ENCODE data around the gene MYLK.

The MYLK gene

DNA sequence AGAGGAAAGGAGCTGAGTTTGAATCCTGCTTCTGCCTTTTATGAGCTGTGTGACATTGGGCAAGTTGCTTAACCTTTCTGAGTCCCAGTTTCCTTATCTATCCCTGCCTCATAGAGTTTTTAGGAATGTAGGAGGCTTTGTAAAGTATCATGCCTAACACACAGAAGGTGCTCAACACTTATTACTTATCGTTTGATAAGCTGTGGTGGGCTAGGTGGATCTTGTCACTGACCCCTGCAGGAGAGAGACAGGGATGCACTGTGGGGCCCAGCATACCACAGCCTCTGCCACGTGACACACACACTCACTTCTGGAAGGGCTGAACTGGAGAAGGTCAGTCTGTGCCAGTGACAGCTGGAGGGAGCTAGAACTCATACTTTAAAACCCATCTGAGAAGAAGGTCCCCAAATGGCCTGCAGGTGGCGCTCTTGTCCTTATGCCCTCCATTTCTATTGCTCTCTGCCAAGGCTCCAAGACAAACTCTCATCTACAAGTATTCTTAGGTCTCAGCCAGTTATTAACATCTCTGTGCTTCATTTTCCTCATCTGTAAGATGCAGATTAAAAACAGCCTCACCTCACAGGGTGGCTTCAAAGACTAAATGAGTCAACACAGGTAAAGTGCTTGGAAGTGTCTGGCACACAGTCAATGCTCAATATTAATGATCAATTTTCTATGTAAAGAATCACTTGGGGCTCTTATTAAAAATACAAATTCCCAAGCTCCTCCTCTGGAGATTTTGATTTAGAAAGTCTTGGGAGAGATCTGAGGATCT is 241.8 kb downstream of the MYLK start:
- no peaks in the 10 kb centered on the region for H3K36me3 ChIP-seq (ENCODE audit: control insufficient read depth, low read depth, low read length)
- no peak overlapping the region for H3K9ac ChIP-seq (ENCODE audit: low read length)
- H3K9me3 ChIP-seq (ENCODE audit: control insufficient read depth, low read depth, low read length), result no peaks in the 10 kb centered on the region
- no peak overlapping the region for H3K27ac ChIP-seq (ENCODE audit: low read length)
- peaks cover 13% of the 10 kb centered on the region for H3K4me1 ChIP-seq (ENCODE audit: control insufficient read depth, low read depth, low read length)
- H3K27me3 ChIP-seq (ENCODE audit: control insufficient read depth, insufficient read depth, low read length), result no peaks in the 10 kb centered on the region
- no peak overlapping the region for H3K4me3 ChIP-seq (ENCODE audit: low read length)

DNA sequence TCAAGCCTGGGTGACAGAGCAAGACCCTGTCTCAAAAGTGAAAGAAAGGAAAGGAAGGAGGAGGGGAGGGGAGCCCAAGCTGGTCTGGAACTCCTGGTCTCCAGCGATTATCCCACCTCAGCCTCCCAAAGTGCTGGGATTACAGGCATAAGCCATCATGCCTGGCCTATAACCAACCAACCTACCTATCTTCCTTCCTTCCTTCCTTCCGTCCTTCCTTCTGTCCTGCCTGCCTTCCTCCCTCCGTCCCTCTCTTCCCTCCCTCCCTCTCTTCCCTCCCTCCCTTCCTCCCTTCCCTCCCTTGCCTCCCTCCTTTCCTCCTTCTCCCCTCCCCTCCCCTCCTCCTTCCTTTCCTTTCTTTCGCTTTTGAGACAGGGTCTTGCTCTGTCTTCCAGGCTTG is 242.6 kb downstream of the MYLK start:
- H3K4me3 ChIP-seq (ENCODE audit: low read length), result no peak overlapping the region
- H3K9me3 ChIP-seq (ENCODE audit: control insufficient read depth, low read depth, low read length), result no peaks in the 10 kb centered on the region
- no peak overlapping the region for H3K9ac ChIP-seq (ENCODE audit: low read length)
- H3K27ac ChIP-seq (ENCODE audit: low read length), result no peak overlapping the region
- no peaks in the 10 kb centered on the region for H3K27me3 ChIP-seq (ENCODE audit: control insufficient read depth, insufficient read depth, low read length)
- peaks cover 21% of the 10 kb centered on the region for H3K4me1 ChIP-seq (ENCODE audit: control insufficient read depth, low read depth, low read length)
- H3K36me3 ChIP-seq (ENCODE audit: control insufficient read depth, low read depth, low read length), result no peaks in the 10 kb centered on the region

DNA sequence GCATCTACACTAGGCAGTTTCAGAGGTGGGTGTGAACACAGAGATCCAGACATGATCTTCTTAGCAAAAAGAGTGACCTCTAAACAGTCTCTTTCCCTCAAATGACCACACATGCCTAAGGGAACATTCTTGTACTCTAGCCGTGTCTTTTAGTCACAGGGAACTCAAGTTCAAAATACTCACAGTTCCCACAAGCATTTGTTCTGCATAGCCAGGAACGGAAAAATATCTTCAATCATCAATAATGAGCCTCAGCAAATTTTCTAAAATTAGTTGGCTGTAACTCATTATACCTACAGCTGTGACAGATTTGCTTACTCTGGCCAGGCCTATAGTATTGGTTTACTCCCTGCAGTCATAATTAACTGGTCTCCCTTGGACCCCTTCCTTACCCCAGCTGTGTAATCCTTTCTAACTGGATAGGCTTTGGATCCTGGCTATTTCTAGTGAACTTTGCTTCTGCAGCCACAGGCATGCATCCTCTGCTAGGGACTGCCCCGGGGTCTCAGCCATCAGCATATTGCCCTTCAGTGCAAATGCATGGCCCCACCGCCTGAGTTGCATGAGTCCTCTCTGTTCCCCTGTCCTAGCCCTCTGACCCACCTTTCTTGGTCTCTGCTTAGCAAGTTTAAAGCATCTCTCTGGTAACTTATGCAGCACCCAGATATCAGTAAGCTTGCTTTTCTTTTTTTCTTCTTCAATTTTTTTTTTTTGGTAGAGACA is 243.2 kb downstream of the MYLK start:
- H3K27ac ChIP-seq (ENCODE audit: low read length), result no peak overlapping the region
- no peak overlapping the region for H3K9ac ChIP-seq (ENCODE audit: low read length)
- no peaks in the 10 kb centered on the region for H3K36me3 ChIP-seq (ENCODE audit: control insufficient read depth, low read depth, low read length)
- no peaks in the 10 kb centered on the region for H3K9me3 ChIP-seq (ENCODE audit: control insufficient read depth, low read depth, low read length)
- H3K4me3 ChIP-seq (ENCODE audit: low read length), result no peak overlapping the region
- no peaks in the 10 kb centered on the region for H3K27me3 ChIP-seq (ENCODE audit: control insufficient read depth, insufficient read depth, low read length)
- H3K4me1 ChIP-seq (ENCODE audit: control insufficient read depth, low read depth, low read length), result peaks cover 26% of the 10 kb centered on the region

DNA sequence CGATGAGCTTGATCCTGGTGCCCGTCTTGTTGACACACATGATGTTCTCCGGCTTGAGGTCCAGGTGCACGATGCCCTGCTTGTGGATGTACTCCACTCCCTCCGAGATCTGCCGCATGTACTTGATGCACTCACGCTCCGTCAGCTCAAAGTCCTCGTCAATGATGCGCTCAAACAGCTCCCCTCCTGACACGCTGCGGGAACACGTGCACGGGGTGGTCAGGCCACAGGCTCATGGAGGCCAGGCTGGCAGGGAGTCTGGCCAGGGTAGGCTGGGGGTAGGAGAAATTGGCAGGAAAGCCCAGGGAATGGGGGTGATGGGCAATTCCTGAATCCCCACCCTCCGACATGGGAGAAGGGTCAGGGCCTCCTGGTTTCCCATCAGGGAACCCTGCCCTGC is 243.8 kb downstream of the MYLK start:
- peaks cover 32% of the 10 kb centered on the region for H3K4me1 ChIP-seq (ENCODE audit: control insufficient read depth, low read depth, low read length)
- no peak overlapping the region for H3K27ac ChIP-seq (ENCODE audit: low read length)
- H3K4me3 ChIP-seq (ENCODE audit: low read length), result no peak overlapping the region
- H3K9ac ChIP-seq (ENCODE audit: low read length), result no peak overlapping the region
- no peaks in the 10 kb centered on the region for H3K36me3 ChIP-seq (ENCODE audit: control insufficient read depth, low read depth, low read length)
- H3K9me3 ChIP-seq (ENCODE audit: control insufficient read depth, low read depth, low read length), result no peaks in the 10 kb centered on the region
- no peaks in the 10 kb centered on the region for H3K27me3 ChIP-seq (ENCODE audit: control insufficient read depth, insufficient read depth, low read length)

DNA sequence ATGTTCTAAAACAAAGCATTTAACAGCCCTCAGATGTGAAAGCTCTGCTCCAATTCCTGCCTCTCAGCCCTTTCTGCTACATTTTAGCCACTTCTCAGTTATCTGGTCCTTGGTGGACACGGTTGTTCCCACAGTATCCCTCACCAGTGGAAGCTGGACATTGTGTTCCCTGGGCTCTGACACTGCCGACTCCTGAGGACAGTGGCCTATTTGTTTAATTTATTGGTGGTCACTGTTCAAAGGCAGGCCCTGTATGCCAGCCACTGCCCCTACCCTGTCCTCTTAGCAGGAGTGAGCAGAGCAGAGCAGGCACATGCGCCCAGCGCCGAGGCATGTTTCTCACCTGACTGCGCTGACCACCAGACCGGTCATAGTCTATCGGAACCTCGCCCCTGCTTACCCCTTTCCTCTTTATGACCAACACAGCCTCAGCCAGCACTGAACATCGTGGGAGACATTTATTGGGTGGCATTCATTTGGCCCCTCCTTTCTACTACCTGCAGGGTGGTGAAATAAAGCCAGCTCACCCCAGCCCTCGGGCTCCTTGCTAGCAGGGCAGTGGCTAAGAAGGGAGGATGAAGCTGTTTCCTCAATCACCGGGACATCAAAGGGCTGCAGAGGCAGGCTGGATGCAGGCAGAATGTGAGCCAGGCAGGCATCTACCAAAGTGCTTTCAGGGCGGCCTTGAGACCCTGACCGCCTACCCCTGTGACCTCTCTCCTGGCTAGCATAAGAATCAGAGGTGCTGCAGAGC is 245.0 kb downstream of the MYLK start:
- Histone ChIP-seq H3K4me1 (ENCODE audit: control insufficient read depth, low read depth, low read length) (peaks cover 43% of the 10 kb centered on the region), H3K27me3 (ENCODE audit: control insufficient read depth, insufficient read depth, low read length) (no peaks in the 10 kb centered on the region), H3K4me3 (ENCODE audit: low read length) (no peak overlapping the region), H3K9me3 (ENCODE audit: control insufficient read depth, low read depth, low read length) (no peaks in the 10 kb centered on the region), H3K36me3 (ENCODE audit: control insufficient read depth, low read depth, low read length) (no peaks in the 10 kb centered on the region), H3K9ac (ENCODE audit: low read length) (no peak overlapping the region), H3K27ac (ENCODE audit: low read length) (no peak overlapping the region)

DNA sequence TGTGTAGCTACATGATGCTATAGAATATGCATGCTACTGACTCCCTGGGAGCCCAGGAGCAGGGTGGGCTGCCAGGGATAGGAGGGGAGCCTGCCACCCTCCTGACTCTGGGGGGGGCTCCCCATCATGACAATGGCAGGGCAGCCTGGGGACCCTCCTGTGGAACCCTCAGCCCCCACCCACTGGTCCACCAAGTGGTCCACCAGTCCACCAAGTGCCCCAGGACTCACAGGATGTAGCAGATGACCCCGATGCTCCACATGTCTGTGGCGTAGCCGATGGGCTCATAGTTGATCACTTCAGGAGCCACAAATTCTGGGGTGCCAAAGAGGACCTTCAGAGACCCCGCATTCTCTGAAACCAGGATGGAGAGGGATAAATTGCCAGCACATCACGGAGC is 246.3 kb downstream of the MYLK start:
- Histone ChIP-seq H3K9ac (ENCODE audit: low read length) (no peak overlapping the region), H3K4me1 (ENCODE audit: control insufficient read depth, low read depth, low read length) (peaks cover 43% of the 10 kb centered on the region), H3K4me3 (ENCODE audit: low read length) (no peak overlapping the region), H3K27ac (ENCODE audit: low read length) (no peak overlapping the region), H3K9me3 (ENCODE audit: control insufficient read depth, low read depth, low read length) (no peaks in the 10 kb centered on the region), H3K27me3 (ENCODE audit: control insufficient read depth, insufficient read depth, low read length) (no peaks in the 10 kb centered on the region), H3K36me3 (ENCODE audit: control insufficient read depth, low read depth, low read length) (no peaks in the 10 kb centered on the region)

DNA sequence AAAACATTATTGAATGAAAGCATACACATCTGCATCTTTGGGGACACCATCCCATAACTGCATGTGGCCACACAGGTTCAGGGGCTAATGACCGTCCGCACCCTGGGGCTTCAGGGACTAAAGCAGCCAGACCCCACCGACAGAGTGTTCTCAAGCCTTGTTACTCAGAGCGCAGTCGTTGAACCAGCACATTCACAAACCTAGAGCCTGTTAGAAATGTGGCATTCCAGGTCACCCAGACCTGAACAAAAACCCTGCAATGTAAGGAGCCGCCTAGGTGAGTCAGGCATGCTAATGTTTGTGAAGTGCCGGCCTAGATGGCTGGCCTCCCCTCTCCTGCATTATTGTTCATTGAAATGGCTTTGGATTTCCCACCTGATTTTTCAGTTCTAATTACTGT is 247.0 kb downstream of the MYLK start:
- Histone ChIP-seq H3K36me3 (ENCODE audit: control insufficient read depth, low read depth, low read length) (no peaks in the 10 kb centered on the region), H3K4me1 (ENCODE audit: control insufficient read depth, low read depth, low read length) (peaks cover 49% of the 10 kb centered on the region), H3K9ac (ENCODE audit: low read length) (no peak overlapping the region), H3K4me3 (ENCODE audit: low read length) (no peak overlapping the region), H3K27ac (ENCODE audit: low read length) (no peak overlapping the region), H3K27me3 (ENCODE audit: control insufficient read depth, insufficient read depth, low read length) (no peaks in the 10 kb centered on the region), H3K9me3 (ENCODE audit: control insufficient read depth, low read depth, low read length) (no peaks in the 10 kb centered on the region)

DNA sequence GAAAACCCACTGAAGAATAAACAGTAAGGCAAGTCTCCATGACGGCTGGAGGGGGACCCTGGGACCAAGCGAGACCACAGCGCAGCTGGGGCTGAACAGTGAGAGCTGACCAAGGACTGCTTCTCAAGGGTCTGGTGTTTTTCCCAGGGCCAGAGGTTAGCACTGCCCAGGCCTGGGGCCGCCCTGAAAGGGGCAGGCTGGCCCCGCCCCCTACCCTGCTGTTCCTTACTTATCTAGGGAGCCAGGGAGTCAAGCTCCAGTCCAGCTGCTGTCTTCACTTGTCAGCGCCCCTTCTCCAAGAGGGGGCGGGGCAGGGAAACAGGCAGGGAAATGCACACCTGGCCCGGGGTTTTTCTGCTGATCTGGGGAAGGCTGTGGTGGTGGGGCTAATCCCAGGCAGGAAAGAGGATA is 247.7 kb downstream of the MYLK start:
- no peak overlapping the region for H3K27ac ChIP-seq (ENCODE audit: low read length)

DNA sequence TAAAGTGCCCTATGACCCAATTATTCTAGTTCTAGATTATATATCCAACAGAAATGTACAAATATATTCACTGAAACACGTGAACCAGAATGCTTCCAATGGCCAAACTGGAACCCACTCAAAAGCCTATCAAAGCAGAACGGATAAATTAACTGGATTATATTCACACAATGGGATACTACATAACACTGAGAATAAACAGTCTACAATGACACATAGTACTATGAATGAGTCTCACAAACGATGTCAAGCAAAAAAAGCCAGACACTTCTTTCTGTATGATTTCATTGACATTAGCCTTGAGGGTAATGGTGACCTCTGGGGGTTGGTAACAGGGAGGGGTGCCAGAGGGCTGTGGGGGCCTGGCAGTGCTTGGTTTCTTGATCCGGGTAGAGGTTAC is 248.4 kb downstream of the MYLK start:
- H3K4me3 ChIP-seq (ENCODE audit: low read length), result no peak overlapping the region
- no peaks in the 10 kb centered on the region for H3K36me3 ChIP-seq (ENCODE audit: control insufficient read depth, low read depth, low read length)
- no peak overlapping the region for H3K27ac ChIP-seq (ENCODE audit: low read length)
- H3K27me3 ChIP-seq (ENCODE audit: control insufficient read depth, insufficient read depth, low read length), result no peaks in the 10 kb centered on the region
- no peak overlapping the region for H3K9ac ChIP-seq (ENCODE audit: low read length)
- peaks cover 47% of the 10 kb centered on the region for H3K4me1 ChIP-seq (ENCODE audit: control insufficient read depth, low read depth, low read length)
- no peaks in the 10 kb centered on the region for H3K9me3 ChIP-seq (ENCODE audit: control insufficient read depth, low read depth, low read length)

More for the DNA sequence above, 247.7 kb downstream of the MYLK start:
- no peaks in the 10 kb centered on the region for H3K9me3 ChIP-seq (ENCODE audit: control insufficient read depth, low read depth, low read length)
- no peak overlapping the region for H3K4me3 ChIP-seq (ENCODE audit: low read length)
- no peaks in the 10 kb centered on the region for H3K27me3 ChIP-seq (ENCODE audit: control insufficient read depth, insufficient read depth, low read length)
- H3K9ac ChIP-seq (ENCODE audit: low read length), result no peak overlapping the region
- peaks cover 49% of the 10 kb centered on the region for H3K4me1 ChIP-seq (ENCODE audit: control insufficient read depth, low read depth, low read length)
- no peaks in the 10 kb centered on the region for H3K36me3 ChIP-seq (ENCODE audit: control insufficient read depth, low read depth, low read length)

DNA sequence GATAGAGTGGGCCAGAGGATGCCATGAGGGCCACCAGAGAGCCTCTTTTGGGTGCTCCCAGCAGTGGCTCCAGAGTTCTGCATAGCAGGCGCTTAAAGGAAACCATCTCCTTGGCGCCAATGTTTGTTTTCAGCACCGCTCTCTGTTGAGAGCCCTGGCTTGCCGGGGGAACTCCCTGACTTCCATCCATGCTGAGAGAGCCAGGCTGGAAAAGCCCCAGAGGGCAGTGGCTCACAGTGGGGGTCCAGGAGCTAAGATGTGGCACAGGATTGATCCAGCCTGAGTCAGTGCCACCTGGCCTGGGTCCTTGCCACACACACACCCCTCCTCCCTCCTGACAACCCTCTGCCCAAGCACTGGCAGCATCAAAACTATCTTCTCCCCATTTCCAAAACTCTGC is 248.9 kb downstream of the MYLK start:
- no peaks in the 10 kb centered on the region for H3K27me3 ChIP-seq (ENCODE audit: control insufficient read depth, insufficient read depth, low read length)
- H3K4me1 ChIP-seq (ENCODE audit: control insufficient read depth, low read depth, low read length), result peaks cover 47% of the 10 kb centered on the region
- H3K36me3 ChIP-seq (ENCODE audit: control insufficient read depth, low read depth, low read length), result no peaks in the 10 kb centered on the region
- no peak overlapping the region for H3K9ac ChIP-seq (ENCODE audit: low read length)
- H3K9me3 ChIP-seq (ENCODE audit: control insufficient read depth, low read depth, low read length), result no peaks in the 10 kb centered on the region
- no peak overlapping the region for H3K4me3 ChIP-seq (ENCODE audit: low read length)
- H3K27ac ChIP-seq (ENCODE audit: low read length), result no peak overlapping the region

DNA sequence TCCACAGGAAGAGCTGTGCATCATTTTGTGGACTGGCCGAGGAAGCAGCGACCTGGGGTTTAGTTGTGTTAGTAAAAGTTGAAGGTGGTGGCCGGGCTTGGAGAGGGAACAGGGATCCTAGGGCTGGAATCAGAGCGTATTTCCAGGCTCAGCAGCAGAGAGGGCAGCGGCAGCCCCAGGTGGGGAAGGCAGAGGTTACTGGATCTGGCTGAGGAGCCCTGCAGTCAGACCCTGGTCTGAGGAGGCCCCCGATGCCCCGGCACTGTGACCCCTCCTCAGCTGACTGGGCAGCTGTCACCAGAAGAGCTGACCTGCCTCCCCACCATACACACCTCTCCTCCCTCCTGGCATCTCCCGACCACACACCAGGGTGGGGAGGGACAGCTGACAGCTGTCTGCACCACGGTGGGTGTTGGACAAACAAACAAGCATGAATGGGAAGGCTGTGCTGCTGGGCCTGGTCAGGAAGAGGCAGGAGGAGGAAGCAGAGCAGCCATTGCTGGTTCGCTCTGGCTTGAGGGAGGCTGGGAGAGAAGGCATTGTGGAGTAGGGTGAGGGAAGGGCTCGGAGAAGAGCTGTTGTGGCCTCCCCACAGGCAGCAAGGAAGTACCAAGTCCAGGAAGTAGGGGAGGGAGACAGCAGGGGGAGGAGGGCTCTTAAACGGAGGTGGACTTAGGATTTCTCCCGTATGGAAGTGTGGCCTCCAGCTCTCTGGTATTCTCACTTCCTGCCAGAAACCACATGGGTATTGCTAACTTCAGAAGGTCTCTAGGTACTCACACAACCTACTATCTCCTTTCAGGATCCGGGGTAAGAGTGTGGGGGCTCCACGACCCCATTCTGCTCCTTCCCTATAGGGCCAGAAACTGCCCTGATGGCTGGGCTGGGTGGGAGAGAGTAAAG is 249.7 kb downstream of the MYLK start:
- H3K36me3 ChIP-seq (ENCODE audit: control insufficient read depth, low read depth, low read length), result no peaks in the 10 kb centered on the region
- no peaks in the 10 kb centered on the region for H3K27me3 ChIP-seq (ENCODE audit: control insufficient read depth, insufficient read depth, low read length)
- H3K4me3 ChIP-seq (ENCODE audit: low read length), result no peak overlapping the region
- no peaks in the 10 kb centered on the region for H3K9me3 ChIP-seq (ENCODE audit: control insufficient read depth, low read depth, low read length)
- peaks cover 47% of the 10 kb centered on the region for H3K4me1 ChIP-seq (ENCODE audit: control insufficient read depth, low read depth, low read length)
- no peak overlapping the region for H3K9ac ChIP-seq (ENCODE audit: low read length)
- no peak overlapping the region for H3K27ac ChIP-seq (ENCODE audit: low read length)
